GM18861 (cell line): ENCODE results near the gene C11orf98.
"Not testable (repeated sequence)": the region's sequence is repeated elsewhere in the genome, so short reads cannot be mapped to it uniquely, and the experiment has no call there.

Experiments used
- ATAC-seq: cut with Tn5 transposase; IDR thresholded peaks from one replicate; pipeline ENCODE4 v1.9.1; 2021; ENCODE audit not compliant: unreplicated experiment

The C11orf98 gene

DNA sequence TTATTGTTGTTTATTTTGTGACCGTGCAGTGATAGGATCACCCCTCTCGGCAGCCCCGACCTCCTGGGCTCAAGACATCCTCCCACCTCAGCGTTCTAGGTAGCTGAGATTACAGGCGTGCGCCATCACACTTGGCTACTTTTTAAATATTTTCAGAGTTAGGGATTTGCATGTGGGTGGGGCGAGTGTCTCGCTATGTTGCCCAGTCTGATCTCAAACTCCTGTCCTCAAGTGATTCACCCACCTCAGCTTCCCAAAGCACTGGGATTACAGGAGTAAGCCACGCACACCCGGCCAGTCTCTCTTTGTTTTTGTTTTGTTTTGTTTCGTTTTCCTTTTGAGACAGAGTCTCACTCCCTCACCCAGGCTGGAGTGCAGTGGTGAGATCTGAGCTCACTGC, 10.7 kb downstream of the C11orf98 start:
- no peak for ATAC-seq

DNA sequence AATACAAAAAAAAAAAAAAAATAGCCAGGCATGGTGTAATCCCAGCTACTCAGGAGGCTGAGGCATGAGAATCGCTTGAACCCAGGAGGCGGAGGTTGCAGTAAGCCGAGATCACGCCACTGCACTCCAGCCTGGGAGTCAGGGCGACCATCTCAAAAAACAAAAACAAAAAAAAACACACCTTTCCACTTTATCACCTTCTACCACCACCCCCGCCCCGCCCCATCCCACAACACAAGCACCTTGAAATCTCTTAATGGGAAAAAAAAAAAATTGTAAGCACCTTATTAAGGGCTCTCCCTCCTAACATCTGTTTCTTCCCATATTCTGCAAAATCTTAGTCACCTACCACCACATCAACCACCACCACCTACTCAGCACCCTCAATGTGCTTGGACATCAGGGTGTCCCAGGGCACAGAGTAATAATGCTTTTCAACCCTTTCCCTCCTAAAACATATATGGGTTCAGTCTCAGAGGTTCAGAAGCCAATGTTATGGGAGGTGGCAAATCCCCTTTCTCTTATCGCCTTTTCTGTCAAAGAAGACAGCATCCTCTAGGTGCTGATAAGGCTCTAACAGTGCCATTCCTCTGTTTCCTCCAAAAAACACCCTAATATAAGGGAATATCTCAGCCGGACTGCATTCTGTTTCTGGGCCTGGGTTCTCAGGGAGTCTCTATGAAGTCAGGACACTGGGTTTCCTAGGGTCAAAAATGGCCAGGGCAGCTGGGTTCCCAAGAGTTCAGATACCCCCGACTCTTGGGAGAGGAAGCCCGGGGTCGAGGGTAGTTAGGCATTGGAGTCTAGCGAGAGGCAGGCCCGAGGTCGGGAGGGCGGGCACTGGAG, 12.6 kb downstream of the C11orf98 start:
- no peak for ATAC-seq

DNA sequence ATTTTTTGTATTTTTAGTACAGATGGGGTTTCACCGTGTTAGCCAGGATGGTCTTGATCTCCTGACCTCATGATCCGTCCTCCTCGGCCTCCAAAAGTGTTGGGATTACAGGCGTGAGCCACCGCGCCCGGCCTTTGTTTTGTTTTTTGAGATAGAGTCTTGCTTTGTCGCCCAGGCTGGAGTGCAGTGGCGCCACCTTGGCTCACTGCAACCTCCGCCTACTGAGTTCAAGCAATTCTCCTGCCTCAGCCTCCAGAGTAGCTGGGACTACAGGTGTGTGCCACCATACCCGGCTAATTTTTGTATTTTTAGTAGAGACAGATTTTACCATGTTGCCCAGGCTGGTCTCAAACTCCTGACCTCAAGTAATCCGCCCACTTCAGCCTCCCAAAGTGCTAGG, 14.7 kb downstream of the C11orf98 start:
- ATAC-seq: not testable (repeated sequence)

DNA sequence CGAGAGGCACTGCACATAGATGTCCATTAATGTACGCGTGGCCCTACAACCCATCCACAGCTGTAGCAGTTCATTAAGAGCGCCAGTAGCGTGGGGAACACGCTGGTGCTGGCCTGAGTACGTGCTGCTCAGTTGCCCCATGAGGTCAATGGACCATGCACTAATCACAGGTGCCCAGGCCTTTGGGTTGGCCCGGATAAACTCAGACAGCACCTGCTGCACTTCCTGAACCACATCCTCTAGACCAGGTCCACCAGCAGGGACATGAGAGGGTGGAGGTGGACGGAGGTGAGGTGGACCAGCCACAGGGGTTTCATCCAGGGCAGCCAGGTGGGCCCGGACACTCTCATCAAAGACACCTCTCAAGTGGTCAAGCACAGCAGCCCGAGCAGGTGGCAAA, 15.5 kb downstream of the C11orf98 start:
- no peak for ATAC-seq

DNA sequence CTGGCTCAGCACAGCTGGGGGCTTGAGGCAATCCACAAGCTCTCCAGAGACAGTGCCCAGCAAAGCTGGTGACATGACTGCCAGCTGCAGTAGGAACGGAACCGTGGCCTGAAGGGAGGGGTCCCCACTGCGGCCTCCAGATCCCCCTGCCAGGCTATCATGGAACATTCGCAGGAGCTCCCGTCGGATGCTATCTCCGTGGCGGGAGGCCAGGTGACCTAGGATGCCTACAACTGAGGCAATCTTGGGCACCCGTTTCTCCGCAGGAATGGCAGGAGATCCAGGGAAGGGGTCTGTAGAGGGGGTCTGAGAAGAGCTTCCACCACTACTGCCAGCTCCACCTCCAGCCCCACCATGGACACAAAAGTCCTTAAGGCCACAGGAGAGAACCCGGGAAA, 16.0 kb downstream of the C11orf98 start:
- ATAC-seq: no peak

DNA sequence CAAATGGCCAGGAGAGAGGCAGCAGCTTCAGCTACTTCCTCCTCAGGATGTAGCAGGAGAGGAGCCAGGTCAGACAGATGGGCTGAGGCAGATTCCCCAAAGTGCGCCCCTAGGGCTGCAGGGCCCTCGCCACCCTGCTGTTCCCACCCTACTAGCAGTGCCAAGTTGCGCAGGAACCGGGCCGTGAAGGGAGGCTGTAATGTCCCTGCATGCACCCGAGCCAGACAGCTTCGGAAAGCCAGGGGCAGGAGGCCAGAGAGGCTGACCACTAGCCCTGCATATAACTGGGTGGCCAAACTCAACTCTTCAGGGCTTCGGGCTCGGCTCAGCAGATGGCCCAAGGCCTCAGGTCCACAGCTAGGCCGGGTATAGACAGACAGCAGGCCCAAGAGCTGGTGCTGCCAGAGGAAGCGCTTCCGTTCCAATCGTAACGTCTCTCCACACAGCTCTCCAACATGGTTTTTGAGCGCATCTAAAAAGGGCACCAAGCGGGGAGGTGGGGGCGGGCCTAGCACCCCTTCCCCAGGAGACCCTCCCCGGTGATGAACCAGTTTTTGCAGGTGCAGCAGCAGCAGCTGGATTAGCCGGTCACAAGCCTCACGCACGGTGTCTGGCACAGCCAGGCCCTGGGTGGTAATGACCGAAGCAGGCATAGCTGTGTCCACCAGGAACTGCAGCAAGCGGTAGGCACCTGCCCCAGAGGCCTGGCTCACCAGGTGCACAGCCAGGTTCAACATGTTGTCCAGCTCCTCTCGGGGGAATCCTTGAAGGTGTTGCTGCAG, 16.6 kb downstream of the C11orf98 start:
- no peak for ATAC-seq

DNA sequence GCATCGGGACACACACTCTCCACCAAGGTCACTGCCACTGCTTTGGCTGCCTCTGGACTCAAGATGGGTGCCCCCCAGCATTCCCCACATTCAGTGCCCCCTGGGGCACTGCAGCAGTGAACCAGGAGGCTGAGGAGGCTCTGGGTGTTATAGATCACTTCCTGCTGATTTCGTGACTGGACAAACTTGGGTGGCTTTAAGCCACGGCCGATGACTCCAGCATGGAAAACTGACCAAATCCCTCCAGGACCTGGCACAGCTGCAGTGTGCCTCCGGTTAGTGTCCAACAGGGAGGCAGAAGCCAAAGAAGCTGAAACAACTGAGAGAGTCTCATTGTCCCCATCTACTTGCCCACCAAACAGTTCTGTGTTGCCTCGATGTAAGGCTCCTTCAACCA, 17.4 kb downstream of the C11orf98 start:
- ATAC-seq: no peak

DNA sequence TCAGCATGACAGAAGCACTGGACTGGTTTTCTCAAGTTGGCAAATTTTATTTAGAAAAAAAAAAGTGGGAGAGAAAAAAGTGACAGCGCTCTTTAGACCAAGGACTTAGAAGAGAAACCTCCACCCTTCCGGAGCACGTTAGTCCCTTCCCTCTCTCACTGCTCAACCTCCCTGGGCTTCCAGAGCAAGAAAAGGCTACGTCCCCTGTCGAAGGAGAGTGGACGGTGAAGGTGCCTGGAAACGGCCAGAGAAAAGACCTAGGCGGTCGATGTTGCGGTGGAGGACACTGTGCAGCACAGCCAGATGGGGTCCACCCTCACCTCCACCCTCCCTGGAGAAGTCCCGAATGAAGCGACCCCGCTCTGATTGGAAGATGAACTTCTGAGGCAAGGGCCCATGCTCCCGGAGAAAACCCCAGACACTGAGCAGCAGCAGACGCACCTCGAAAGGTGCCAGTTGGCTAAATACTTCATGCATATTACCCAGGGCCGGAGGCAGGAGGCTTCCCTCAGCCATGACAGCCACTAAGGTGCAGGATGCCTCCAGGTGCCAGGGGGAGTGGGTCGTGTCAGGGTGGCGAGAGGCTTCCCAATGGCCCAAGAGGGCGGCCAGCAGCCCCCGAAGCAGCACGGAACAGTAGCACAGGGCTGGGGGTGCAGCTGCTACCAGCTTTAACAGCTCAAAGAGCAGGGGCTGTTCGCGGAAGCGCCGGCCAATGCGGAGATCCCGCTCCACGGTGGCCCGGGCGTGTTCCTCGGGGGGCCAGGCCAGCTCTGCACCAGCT, 18.0 kb downstream of the C11orf98 start:
- no peak for ATAC-seq

DNA sequence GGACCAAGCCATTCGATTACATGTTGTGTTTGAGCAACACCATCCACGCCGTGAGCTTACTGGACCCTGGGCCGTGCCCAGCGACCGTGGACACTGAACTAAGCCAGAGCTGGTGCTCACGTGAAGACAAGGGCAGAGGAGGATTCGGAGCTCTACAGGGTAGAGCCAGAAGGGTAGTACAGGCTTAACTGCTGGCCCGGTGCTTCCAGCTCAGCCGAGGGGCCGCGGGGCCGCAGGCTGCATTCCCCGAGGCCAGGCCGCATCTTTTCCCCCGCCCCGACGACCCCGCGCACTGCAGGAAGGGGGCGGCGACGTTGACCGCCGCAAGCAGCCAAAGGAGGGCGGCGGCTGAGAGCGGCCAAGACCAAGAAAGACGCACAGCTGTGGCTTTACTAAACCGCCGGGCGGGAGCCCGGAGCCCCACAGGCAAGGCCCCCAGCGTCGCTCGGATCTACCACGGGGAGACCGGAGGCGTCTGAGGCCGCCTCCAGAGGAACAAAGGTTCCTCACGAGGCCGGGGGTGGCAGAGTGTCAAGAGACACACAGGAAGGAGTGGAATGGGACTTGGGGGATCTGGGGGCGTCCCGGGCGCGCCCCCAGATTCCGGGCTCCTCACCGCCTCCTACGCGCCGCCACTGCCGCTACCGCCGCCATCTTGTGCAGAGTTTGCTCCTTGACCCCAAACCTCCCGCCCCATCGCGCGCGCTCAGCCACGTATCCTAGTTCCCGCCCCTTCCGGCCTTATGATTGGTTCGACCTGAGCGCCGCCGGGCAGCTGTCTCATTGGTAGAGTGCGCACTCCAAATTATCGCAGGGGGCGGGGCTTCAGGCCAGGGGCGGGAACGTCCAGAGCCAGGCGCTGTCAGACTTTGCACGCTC, 18.8 kb downstream of the C11orf98 start, which contains the start of gene GANAB:
TSS of gene GANAB (minus strand) at position 668 of the 879 bp plus-strand sequence. CDS start at position 654, 14 bp downstream.
- peak; percentile 81 for ATAC-seq

DNA sequence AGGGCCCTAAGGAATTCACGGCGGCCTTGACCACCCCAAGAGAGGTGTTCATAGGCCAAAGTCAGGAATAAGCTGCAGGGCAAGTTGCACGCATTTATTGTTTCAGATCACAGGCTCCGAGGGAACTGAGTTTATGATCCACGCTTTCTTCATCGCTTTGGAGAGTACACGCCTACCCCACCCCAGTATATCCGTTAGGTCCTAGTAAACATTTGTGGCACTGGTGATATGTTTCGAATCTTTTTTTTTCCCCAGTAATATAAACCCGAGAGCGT, 19.4 kb downstream of the C11orf98 start:
- ATAC-seq: no peak

DNA sequence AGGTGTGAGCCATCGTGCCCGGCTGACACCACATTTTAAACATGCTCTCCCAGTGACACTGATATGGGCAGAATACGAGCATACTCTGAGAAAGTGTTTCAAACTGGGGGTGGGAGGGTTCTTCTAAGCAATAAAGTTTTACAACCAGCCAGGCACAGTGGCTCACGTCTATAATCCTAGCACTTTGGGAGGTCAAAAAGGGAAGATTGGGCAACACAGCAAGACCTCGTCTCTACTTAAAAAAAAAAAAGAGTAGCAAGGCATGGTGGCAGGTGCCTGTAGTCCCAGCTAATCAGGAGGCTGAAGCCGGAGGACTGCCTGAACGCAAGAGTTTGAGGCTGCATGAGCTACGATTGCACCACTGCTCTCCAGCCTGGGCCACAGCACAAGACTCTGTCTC, 20.8 kb downstream of the C11orf98 start:
- no peak for ATAC-seq

DNA sequence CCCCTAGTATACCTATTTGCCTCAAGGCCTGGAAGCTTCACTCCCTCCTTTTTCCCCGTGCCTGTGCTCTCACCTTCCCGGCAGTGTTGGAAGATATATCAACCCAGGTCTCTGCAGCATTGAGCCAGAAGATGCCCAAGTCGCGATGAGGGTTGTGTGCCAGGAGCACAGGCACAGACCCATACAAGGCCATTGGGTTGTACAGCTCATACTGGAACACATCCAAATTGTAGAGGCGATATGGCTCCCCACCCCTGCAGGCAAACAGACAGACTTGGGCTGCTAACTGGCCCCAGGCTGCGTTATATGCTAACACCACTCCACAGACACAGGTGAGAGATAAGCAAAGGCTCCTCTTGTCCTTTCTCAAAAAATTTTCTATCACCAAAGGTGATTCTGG, 32.5 kb downstream of the C11orf98 start:
- ATAC-seq: no peak

DNA sequence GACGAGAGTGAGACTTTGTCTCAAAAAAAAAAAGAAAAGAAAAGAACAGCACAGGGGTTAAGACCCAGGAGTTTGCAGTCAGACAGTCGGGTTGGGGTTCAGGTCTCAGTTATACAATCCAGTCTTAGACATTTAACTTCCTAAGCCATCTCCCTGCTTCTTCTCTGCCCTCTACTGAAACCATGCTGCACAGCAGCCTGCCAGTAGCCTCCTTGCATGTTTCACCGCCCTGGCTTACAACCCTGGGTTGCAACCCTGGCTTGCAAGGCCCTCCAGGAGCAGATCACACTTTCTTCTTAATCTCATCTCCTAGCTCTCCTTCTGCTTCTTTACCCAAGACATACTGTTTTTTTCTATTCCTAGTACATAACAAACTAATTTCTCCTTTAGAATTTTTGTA, 37.3 kb downstream of the C11orf98 start:
- ATAC-seq: no peak

DNA sequence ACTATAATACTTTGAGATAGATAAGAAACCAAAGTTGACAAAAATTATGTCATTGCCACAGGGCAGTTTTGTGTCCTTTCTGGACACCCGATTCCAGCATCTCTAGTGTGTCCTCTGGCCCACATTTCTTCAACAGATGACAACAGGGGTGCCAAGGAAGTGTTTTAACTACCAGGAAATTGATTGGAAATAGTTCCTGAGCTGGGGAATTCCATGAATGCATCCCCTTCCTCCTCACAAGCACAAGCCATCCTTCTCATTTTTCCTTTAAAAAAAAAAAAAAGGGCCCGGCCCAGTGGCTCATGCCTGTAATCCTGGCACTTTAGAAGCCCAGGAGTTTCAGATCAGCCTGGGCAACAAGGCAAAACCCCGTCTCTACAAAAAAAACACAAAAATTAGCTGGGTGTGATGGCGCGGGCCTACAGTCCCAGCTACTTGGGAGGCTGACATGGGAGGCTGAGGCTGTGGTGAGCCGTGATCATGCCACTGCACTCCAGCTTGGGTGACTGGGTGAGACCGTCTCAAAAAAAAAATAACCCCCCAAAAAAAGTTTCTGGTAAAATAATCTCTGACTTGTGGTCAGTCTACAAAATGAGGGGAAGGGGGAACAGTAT, 42.4 kb downstream of the C11orf98 start:
- no peak for ATAC-seq

DNA sequence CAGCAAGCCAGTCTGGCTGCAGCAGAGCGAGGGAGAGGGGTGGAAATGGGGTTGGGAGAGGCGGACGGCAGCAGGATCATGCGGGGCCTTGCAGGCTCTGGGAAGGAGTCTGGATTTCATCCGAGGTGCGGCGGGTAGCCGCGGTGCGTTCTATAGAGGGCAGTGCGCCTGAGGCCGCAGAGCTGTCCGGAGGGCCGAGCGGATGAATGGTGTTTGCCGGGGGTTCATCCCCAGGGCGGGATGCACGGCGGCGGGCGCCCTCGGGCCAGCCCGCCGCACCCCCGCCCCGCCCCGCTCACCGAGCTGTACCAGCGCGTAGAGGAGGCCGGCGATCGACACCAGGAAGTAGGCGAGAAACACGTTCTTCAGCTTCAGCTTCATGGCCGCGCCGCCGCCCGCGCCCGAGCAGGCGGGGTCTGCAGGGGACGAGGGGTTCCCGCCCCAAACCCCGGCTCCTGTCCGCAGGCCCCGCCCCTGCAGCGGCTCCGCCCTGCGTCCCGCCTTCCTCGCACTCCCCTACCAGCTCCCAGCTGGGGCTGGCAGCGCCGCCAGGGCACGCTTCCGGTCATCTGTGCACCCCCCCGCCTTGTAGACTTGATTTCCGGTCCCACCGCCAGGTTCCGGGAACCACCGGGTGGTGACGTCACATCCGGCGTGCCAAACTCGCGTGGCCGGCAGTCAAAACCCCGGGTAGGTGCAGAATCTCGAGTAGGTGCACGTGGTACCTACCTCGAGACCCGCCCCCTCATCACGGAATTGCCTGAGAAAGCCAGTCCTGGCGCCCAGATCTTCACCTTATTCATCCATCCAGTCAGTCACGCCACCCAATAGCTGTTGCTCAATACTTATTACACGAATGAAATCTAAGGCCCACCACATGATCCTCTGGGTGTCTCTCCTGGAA, 43.2 kb downstream of the C11orf98 start, which contains the start of gene B3GAT3:
TSS of gene B3GAT3 (minus strand) at position 420 of the 904 bp plus-strand sequence. CDS start at position 381, 39 bp downstream.
- peak; percentile 91 for ATAC-seq

DNA sequence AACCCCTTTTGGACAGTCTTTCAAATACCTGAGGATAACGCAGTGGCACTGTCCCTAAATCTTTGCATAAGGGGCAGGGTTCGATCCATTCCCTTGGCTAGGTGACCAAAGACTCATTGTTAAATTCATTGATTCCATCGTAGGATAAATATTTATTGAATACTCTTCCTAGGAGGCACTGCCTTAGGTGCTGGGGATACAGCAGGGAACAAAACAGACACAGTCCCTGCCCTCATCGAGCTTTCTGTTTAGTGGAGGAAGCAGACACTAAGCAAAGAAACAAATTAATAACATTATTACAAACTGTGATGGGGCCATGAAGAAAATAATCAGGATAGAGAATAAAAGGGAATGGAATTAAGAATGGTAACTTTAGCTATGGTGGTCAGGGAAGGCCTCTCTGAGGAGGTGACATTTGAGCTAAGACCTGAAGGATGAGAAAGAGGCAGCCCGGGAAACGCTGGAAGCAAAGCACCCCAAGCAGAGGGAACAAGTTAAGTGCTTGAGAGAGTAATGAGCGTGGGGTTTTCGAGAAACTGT, 43.9 kb downstream of the C11orf98 start:
- ATAC-seq: no peak

DNA sequence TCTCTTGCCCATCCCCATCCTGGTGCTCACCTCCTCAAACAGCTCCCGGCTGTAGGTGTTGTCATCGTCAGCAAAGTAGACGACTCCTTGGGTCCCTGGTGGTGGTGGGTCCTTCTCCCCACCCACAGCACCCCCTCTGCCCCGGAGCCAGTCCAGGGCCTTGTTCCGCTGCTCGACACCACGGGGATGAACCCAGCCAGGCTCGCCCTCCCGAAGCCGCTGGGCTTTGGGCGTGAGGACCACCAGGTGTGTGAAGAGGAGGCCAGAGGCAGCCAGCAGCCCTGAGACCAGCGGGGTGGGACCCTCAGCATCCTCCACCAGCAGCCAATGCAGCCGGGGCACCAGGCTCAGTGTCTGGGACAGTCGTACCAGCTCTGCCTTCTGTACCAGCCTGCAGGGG, 48.1 kb downstream of the C11orf98 start:
- not testable (repeated sequence) for ATAC-seq

DNA sequence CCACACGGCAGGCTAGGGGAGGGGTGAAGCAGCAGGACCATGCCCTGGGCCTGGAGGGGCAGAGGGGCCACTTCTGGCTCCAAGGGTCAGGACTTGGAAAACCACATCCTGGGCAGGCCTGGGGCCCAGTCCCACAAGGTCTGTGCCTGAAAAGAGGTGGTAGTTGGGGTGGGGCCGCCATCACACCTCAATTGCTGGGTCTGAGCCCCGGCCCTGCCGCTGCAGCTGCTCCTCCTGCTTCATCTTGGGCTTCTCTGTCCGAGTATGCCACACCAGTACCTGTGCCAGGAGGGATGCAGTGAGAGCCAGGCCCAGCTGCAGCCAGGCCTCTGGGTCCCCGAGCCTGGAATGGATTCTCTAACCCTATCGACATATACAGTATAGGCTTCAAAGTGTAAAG, 49.5 kb downstream of the C11orf98 start:
- ATAC-seq: no peak

DNA sequence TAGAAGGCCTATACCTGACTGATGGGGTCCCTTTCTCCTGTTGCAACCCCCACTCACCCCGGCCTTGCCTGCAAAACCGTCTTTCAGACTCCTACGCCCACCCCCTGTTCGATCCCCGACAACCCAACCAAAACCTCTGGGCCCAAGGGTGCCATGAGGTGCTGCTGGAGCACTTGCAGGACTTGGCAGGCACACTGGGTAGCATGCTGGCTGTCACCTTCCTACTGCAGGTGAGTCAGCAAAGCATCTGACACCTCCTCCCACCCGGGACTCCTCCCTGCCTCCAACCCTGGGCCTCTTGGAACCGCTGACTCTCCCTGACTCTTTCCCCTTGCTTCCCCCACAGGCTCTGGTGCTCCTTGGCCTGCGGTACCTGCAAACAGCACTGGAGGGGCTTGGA, 50.7 kb downstream of the C11orf98 start:
- ATAC-seq: no peak
